ENCODE measurements around the gene GALNS.
"Not testable (repeated sequence)": the region's sequence is repeated elsewhere in the genome, so short reads cannot be mapped to it uniquely, and the experiment has no call there.

Gene GALNS

DNA sequence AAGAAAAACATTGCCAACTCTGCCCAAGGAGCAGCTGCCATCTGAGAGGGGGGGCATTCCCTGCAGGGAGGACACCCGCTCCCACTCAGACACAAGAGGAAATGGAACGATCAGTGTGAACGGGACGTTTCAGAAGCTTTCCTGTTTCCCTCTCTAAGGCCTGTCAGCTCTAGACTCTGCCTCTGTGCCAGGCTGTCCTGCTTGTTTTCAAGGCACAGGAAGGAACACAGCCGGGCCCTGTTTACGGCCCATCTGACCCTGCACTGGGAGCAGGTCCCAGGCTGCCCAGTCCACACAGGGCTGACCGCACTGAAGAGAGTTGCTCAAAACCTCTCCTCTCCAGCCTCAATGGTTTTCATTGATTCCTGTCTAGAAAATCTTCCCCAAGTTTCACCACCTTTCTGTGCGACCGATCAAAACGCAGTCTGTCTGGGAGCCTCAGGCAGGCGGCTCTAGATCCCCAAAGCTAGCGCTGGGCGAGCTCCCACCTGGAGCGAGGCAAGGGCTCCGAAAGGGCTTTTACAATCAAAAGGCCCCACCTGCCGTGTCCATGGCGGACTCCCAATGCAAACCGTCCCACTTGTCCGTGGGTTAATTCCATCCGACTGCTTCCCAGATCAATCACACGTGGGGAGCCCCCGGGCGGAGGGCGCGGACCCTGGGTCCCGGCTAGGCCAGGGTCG lies 73.2 kb downstream of the GALNS start:
- no peak for DNase-seq (ENCODE audit: low read depth)

DNA sequence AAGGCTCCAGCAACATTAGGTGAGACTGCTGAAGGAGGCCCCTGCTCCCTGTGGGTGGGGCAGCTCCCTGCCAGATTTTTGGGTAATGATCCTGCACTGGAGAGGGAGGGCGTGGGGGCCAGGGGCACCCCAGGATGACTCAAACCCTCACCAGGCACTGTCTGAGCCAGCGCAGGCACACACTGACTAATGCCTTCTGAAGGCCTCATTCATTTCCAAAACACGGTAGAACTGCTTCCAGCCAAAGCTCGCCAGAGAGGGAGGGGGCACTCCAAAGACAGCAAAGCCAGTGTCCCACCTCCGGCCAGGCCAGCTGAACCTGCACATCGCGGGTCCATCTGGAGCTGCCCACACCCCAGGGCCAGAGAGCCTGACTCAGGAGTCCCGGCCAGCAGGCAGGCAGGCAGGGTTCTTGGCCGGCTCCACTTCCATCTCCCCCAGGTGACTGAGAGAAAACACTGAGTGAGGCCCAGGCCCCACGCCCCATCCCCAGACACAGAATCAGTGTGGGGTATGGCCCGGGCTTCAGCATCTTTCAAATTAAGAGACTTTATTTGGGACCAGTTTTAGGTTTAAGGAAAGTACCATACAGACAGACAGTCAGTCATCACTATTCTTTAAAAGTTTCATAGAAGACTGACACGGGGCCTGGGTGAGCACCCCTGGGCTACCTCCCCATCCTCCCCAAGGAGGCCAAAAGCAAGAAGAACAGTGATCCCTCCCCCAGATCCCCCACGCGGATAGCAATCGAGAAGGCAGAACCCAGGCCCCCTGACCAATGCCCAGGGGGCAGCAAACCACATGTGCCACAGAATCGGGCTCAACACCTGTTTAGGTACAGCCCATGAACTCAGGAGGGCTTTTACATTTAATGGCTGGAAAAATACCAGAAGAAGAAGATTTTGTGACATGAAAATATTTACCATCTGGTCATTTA lies 74.0 kb downstream of the GALNS start:
- DNase-seq (ENCODE audit: low read depth), result peak; percentile 68

DNA sequence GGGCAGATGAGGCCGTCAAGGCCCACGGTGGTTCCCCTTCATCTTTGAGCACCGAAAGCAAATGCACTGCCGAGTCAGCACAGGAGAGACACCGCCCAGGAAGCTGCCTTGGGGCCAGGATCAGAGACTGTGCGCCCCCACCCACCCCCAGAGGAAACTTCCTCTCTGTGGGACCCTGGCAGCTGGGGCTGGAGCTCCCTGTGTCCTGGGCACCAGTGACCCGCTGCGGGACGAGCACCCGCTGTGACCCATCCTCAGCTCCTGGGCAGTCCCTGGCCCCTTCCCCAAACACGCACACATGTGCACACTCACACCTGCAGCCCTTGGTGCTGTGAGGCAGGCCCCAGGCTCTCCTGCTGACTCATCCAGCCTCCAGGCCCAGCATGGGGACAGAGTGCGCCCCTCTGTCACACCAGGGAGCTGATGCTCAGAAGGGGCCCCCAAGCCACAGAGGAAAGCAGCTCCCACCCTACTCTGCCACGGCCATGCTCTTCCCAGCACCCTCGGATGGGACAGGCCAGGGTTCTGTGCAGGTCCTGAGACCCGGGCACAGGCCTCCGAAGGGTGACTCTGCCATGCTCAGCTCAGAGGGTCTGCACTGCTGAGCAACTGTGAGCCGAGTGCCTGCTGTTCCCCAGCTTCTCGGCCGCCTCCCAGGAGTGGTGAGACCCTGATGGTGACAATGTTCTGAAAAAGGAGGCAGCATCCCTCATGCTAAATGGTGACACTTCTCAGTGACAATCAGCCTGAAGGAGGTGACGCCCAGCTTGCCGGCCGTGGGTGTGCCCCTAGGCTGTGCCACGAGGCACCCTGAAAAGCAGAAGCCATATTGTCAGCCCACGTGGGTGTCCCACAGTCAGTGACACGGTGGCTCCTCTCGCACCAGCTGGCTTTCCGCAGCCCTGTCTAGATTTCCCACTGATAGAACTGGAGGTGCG lies 75.3 kb downstream of the GALNS start:
- peak; percentile 61 for DNase-seq (ENCODE audit: low read depth)

DNA sequence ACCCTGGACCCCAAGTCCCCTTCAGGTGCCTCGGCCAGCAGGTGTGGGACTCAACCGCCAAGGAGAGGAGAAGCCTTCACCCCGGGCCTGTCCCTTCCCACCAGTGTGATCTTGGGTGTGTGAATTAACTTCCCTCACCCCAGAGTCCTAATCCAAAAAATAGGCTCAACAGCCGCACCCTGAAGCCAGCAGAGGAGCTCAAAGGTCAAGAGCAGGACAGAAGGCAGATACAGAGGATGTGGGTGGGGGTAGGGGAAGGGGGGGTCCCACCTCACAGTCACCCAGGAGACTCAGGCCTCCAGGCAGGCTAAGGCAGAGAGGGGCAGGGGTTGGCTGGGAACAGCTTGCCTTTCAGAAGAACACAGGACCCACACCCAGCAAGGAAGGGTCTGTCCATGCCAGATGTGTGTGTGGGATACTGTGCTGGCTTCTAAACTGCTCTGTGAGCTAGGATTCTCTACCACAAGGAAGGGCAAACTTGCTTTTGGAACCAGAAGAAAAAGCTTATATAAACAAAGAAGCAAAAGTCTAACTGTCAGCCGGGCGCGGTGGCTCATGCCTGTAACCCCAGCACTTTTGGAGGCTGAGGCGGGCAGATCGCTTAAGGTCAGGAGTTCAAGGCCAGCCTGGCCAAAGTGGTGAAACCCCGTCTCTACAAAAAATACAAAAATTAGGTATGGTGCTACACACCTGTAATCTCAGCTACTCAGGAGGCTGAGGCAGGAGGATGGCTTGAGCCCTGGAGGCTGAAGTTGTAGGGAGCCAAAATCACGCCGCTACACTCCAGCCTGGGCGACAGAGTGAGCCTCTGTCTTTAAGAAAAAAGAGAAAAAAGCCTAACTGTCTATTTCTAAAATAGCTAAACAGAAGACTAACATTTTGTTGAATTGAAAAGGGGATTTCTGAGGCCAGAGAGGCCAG lies 76.3 kb downstream of the GALNS start:
- DNase-seq (ENCODE audit: low read depth), result no peak

DNA sequence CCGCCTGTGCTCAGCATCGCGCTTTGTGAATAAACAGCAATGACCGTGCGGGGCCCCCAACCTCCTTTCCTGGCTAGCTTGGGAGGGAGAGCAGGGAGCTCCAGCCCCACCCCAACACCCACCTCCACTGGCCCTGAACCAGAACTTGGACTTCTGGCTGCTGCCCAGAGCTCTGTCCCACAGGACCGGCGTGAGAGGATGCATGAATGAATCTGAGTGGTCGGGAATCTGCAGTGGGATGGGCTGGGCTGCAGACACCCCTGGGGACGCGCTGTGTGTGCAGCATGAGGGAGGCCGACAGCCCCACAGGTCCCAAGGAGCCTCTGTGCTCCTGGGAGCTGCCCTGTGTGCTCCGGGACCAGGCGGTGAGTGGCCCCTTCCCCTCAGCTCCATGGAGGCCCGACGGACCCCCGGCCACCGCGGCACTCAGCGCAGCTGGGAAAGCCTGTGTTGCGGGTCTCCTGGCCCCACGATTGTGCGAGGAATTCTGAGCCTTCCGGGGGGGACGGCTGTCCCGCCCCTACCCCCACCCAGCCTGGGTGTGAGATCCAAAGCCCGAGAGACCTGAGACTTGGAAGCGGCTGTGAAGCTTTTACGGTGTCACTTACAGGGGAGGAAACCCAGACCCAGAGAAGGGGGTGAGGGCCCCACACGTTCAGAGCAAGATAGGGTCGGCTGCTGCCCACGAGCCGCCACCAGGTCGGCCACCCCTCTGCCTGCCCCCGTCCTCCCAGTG lies 77.2 kb downstream of the GALNS start:
- no peak for DNase-seq (ENCODE audit: low read depth)

DNA sequence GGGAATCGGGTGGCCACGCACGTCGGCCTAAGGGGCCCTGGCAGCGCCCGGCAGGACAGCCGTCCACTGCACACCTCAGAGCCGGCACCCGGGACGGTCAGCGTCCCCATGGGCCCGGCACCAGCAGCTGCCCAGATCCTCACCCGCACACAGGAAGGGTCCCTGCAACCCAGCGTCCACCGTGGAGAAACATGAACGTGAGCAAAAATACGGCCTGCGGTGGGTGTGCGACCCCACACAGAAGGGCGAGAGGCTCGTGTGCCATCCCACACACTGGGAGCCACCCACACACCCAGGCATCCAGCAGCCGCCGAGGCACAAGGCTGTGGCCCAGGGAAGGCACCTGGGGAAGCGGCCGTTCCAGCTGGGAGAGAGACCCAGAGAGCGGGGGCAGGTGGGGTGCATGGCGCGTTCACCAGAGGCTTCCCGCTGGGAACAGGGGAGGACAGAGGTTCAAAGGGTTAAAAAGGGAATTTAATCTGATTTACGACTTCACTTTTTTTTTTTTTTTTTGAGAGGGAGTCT lies 78.1 kb downstream of the GALNS start:
- DNase-seq (ENCODE audit: low read depth), result no peak

DNA sequence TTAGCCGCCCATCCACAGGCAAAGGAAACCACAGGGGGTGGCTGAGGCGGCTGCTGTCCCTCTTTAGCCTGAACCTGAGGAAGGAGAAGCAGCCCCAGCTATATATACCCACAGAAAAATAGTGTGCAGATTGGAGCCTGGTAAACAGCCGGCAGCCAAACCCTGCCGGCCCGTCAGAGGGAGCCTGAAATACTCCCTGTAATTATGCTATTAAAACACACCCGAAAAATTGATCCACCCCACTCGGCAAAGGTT lies 78.5 kb downstream of the GALNS start:
- no peak for DNase-seq (ENCODE audit: low read depth)

DNA sequence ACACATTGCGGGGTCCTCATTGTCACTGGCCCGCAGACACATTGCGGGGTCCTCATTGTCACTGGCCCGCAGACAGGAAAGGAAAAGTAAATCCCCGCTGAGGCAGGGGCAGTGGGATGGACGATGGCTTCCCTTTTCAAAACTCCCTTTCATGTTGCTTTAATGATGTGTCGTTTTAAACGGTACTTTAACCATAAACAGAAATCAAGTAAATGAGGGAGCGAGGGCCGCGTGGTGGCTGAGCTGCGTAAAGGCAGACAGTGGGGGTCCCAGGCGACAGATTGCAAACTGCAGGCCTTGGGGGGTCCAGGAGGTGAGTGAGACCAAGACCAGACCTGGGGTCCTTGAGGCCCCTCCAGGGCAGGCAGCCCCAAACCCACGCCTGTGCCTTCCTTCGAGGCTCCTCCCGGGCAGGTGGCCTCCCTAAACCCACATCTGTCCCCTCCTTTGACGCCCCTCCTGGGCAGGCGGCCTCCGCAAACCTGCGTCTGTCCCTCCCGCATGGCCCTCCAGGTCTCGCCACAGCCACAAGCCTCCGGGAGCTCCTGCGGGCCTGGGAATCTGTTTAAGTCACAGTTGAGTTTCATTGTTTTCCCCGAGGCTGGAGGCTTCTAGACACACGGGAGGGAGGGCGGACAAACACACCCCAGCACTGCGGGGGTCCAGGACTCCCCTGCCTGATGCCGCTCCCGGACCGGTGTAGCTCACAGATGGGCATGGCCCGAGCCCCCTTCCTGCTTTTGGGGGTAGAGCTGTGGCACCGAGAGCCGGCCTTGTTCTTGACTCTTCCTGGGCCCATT lies 79.1 kb downstream of the GALNS start:
- no peak for DNase-seq (ENCODE audit: low read depth)

DNA sequence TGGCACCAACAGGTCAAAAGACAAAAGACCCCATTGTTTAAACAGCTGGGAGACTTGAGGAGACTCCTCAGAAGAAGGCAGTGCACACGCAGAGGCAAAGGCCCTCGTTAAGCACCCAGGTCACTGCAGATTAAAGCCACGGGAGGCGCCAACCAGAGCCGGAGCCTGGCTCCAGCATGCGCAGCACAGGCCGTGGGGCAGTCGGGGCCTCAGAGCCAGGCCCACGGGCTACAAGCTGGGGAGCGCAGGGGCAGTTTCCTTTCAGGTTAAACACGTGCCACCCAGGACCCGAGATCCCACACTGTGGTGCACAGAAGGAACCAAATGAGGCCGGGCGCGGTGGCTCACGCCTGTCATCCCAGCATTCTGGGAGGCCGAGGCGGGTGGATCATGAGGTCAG lies 80.9 kb downstream of the GALNS start:
- DNase-seq (ENCODE audit: low read depth), result no peak

DNA sequence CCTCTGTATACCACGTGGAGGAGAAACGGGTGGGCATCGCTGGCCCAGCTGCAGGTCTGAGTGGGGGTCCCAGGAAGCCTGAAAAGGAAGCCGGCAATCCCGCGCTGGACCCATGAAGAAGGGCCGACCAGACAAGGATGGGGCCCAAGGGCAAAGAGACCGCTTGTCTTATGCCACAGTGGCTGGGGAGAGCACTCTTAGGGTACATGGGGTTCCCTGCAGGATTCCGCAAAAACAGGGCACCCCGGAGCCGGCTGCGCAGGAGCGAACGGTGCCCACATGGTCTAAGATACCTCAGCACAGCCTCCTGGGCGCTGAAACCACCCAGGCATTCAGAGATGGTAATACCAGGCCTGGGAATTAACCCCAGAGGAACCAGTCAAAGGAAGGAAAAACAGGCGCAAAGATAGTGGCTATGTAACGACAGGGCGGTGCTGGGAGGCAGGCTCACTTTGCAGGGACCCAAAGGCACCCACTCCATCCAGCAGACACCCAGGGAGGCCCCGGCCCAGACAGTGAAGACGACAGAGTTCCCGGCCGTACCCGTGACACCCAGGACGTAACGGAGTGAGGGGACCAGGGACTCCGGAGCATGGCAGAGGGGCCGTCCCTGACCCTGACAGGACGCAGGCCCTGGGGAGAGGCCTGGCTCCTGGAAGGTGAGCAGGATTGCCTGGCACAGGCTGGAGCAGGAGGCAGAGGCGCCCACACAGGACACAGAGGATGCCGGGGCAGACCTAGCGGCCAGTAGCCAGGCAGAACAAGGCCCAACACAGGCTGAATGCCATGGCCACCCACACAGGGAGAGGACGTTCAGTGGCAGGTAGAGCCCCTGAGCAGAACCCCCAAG lies 82.0 kb downstream of the GALNS start:
- DNase-seq (ENCODE audit: low read depth), result no peak

DNA sequence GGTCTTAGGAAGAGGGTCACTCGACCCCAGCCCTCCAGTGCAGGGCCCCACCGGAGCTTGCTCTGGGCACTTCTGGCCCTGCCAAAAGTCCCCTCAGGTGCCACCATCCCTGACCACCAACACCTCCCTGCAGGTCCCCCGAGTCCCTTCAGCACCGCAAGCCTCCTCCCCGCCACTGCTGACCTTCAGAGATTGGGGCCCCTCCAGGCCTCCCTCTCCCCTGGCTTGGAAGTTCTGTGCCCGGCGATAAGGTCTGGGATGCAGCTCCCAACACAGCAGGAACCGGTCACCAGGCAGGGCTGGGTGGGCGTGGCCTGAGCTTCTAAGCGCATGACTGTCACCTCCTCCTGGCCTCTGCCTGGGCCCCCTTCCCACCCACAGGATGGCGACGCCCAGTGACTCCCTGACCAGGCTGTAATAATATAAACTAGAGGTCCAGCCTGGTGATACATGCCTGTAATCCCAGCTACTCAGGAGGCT lies 82.9 kb downstream of the GALNS start:
- DNase-seq (ENCODE audit: low read depth), result no peak

DNA sequence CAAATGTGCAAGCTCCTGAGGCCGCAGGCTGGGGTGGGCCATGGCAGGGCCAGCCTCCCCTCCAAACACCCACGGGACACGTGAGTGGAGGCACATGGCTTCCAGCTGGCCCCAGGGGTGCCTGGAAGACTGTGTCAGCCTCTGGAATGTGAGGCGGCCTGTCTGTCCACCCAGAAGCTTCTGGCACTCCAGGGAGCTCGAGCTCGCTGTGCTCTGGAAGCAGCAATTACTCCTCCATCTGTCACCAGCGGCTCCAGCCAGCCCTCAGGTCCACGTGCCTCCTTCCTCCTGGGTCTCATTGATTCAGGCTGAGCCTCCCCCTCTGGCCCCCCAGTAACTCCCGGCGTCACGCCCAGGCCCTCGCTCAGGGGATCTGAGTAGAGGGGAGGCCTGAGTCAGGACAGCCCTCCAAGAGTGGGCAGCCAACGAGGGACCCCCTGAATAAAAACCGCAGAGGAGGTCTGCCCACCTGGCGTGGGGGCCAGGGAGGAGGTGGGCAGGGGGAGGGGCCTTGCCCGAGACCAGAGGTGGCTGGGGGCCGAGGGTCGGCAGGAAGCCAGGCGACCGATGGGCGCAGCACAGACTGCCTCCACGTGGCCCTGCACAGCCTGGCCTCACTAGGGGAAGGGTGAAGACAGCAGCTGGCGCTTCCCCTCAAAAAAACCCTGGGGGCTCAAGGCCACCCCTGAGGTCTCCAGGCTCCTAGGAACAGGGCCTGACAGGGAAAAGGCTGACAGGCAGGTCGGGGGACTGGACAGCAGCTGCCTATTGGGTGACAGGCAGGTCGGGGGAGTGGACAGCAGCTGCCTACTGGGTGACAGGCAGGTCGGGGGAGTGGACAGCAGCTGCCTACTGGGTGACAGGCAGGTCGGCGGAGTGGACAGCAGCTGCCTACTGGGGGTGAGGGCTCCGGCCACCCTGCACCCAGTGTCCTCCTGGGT lies 83.6 kb downstream of the GALNS start:
- DNase-seq (ENCODE audit: low read depth), result no peak

DNA sequence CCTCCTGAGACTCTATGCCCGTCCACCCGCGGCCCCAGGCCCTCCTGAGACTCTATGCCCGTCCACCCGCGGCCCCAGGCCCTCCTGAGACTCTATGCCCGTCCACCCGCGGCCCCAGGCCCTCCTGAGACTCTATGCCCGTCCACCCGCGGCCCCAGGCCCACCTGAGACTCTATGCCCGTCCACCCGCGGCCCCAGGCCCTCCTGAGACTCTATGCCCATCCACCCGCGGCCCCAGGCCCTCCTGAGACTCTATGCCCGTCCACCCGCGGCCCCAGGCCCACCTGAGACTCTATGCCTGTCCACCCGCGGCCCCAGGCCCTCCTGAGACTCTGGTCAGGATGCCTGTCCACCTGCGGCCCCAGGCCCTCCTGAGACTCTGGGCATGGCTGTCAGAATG lies 85.0 kb downstream of the GALNS start:
- DNase-seq (ENCODE audit: low read depth), result not testable (repeated sequence)

DNA sequence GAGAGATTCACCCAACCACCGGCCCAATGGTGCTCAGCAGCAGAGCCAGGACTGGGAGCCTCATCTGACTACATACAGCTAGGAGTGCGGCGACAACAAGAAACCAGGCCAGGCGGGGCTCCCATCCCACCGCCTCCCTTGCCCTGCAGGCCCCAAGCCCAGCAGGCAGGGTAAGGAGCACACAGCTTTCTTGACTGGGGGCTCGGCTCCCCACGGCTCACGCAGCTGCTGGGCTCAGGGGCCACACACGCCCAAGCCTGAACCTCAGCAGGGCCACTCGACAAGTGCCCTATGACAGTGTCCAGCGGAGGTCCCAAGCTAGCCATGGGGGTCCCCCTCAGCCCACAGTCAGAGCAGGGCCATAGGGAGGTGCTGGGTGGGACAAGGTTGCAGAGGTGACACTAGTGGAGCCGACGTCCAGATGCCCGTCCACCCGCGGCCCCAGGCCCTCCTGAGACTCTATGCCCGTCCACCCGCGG lies 85.4 kb downstream of the GALNS start:
- no peak for DNase-seq (ENCODE audit: low read depth)

DNA sequence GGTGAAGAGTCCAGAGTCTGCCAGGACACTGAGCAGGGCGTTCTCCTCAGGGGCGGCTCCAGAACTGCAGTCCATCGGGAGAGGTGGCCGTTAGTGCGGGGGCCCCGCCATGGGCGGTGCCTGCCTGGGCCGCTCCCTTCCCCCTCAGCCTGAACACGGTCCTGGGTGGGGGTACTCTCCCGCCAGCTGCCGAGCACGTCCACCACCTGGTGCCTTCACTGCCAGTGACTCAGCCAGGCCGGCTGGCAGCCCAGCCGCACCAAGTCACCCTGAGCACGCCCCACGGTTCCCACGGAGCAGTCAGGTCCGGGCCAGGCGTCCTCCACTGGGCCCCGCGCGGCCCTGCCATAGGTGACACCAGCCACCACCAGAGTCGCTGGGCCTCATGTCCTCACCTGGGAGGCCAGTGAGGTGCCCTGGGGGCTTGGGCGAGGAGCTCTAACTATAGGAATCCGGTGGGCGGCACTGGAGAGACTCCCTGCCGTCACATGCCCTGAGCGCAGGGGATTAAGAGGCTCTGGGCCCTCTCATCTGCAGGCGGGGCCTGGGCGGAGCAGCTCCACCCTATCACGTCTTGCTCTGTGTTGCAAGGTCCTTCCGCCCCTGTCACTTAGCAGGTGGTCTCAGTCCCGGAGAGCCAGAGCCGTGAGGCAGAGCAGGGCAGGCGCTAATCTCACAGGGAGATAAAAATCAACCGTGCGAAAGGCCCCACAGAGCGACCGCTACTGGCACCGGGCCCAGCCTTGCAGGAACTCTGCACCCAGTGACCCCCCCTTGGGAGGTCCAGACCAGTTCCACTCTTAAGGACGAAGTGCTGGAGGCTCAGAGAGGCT lies 86.1 kb downstream of the GALNS start:
- no peak for DNase-seq (ENCODE audit: low read depth)
